Calu3 (cell line): ENCODE measurements around the gene PREP. TPM values are rescaled to one million over a fixed set of nuclear protein-coding genes. Genes with fewer than 3 reads are reported as not detected.

Source experiments
- BruUV-seq: library from RNA; stranded (reverse); fragments of 400-500 nt; replicated peaks from 2 replicates; lab custom pipeline; 2021; lab: Mats Ljungman, UMichigan
- CTCF ChIA-PET: fragments of 300-600 bp; sonication (Branson Sonifier 250); formaldehyde crosslinking; loops from one replicate; lab custom pipeline; 2022; ENCODE audit warnings: antibody characterized with exemption; lab: Charles Lee
- DNase-seq: peaks from one replicate; pipeline ENCODE4 v3.0.0; 2022
- H3K27ac Mint-ChIP-seq: one replicate; pipeline ENCODE4 v1.8.0; 2022; ENCODE audit warnings: mixed read lengths; ENCODE audit not compliant: unreplicated experiment
- H3K27me3 Mint-ChIP-seq: one replicate; pipeline ENCODE4 v1.8.0; 2022; ENCODE audit warnings: mixed read lengths; ENCODE audit not compliant: unreplicated experiment
- H3K36me3 Mint-ChIP-seq: one replicate; pipeline ENCODE4 v1.8.0; 2022; ENCODE audit warnings: mild to moderate bottlenecking, moderate library complexity, mixed read lengths; ENCODE audit not compliant: insufficient read depth, unreplicated experiment
- H3K4me1 Mint-ChIP-seq: one replicate; pipeline ENCODE4 v1.8.0; 2022; ENCODE audit warnings: mild to moderate bottlenecking, low read depth, mixed read lengths; ENCODE audit not compliant: unreplicated experiment
- H3K4me3 Mint-ChIP-seq: one replicate; pipeline ENCODE4 v1.8.0; 2022; ENCODE audit warnings: mild to moderate bottlenecking, low read depth, moderate library complexity, mixed read lengths; ENCODE audit not compliant: unreplicated experiment
- H3K9me3 Mint-ChIP-seq: one replicate; pipeline ENCODE4 v1.8.0; 2022; ENCODE audit warnings: low read depth, mixed read lengths; ENCODE audit not compliant: unreplicated experiment
- intact Hi-C: fragments of 100-400 bp; cut with micrococcal nuclease; formaldehyde crosslinking; loops from one replicate; pipeline ENCODE4 v1.10.0; 2022; ENCODE audit not compliant: unreplicated experiment
- total RNA-seq: library from RNA; stranded (reverse); gene quantifications from 2 replicates; pipeline ENCODE4 v1.2.3, GENCODE V29; 2022
- TF ChIP-seq, protein P1 (sequence below): fragments of 200-600 bp; IDR thresholded peaks from one replicate; pipeline ENCODE4 v1.8.0; 2022; ENCODE audit warnings: antibody characterized with exemption; ENCODE audit not compliant: unreplicated experiment

PREP gene
- total RNA-seq, 1 experiment from 2014 or later = 70.4 TPM

DNA sequence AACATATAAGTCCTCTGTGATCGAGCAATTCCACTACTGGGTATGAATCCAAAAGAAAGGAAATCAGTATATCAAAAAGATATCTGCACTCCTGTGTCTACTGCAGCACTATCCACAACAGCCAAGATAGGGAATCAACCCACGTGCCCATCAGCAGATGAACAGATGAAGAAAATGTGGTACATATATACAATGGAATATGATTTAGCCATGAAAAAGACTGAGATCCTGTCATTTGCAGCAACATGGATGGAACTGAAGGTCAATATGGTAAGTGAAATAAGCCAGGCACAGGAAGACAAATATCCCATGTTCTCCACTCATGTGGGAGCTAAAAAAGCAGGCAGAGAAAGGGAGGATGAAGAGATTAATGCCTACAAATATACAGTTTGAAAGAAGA, 127.3 kb downstream of the PREP start:
- TF ChIP-seq, protein P1, sequence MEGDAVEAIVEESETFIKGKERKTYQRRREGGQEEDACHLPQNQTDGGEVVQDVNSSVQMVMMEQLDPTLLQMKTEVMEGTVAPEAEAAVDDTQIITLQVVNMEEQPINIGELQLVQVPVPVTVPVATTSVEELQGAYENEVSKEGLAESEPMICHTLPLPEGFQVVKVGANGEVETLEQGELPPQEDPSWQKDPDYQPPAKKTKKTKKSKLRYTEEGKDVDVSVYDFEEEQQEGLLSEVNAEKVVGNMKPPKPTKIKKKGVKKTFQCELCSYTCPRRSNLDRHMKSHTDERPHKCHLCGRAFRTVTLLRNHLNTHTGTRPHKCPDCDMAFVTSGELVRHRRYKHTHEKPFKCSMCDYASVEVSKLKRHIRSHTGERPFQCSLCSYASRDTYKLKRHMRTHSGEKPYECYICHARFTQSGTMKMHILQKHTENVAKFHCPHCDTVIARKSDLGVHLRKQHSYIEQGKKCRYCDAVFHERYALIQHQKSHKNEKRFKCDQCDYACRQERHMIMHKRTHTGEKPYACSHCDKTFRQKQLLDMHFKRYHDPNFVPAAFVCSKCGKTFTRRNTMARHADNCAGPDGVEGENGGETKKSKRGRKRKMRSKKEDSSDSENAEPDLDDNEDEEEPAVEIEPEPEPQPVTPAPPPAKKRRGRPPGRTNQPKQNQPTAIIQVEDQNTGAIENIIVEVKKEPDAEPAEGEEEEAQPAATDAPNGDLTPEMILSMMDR = no peak
- CTCF ChIA-PET = no interaction called here
- no TSS peak for BruUV-seq
- H3K36me3 Mint-ChIP-seq = peaks cover 10% of the 10 kb centered on the region
- no peaks in the 10 kb centered on the region for H3K9me3 Mint-ChIP-seq
- intact Hi-C loops = no loop called here
- H3K27ac Mint-ChIP-seq = no peak overlapping the region
- H3K4me1 Mint-ChIP-seq = peaks cover 17% of the 10 kb centered on the region
- no peak for DNase-seq
- H3K4me3 Mint-ChIP-seq = no peak overlapping the region
- H3K27me3 Mint-ChIP-seq = no peaks in the 10 kb centered on the region

DNA sequence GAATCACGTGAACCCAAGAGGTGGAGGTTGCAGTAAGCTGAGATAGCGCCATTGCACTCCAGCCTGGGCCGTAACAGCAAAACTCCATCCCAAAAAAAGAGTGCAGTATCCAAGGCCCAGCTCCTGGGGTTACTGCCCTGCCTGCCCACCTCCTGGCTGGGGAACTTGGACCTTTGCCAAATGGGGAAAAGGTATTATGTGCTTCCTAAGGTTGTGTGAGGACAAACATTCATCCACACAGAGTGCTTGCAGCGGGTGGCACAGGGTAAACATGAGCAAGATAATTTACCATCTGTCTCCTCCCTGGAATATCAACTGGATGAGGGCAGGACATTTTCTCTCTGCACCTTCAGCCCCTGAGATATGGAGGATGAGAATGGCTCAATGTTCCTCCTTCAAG, 128.2 kb downstream of the PREP start:
- no peak overlapping the region for H3K27ac Mint-ChIP-seq
- peaks cover 10% of the 10 kb centered on the region for H3K36me3 Mint-ChIP-seq
- CTCF ChIA-PET = no interaction called here
- no peaks in the 10 kb centered on the region for H3K9me3 Mint-ChIP-seq
- TF ChIP-seq, protein P1 = no peak
- H3K27me3 Mint-ChIP-seq = no peaks in the 10 kb centered on the region
- intact Hi-C loops = no loop called here
- no peak for DNase-seq
- BruUV-seq = no TSS peak
- no peak overlapping the region for H3K4me3 Mint-ChIP-seq
- peaks cover 17% of the 10 kb centered on the region for H3K4me1 Mint-ChIP-seq

DNA sequence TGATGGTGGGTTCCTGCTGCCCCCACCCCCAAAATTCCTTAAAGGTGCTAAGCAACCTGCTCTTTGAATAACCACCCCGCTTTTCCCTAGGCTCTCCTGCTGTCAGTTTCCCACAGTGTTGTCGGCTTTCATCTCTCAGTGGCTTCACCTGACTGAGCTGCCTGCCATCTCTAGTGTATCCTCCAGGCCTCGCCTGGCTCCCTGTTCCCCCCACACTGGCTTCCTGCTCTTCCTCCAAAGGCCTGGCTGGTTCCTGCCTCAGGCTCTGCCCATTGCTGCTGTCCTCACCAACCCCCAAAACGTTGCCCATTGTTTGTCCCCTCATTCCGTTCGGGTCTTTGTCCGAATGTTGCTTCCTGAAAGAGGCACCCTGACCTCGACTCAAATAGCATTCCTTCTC, 129.3 kb downstream of the PREP start:
- no peak overlapping the region for H3K27ac Mint-ChIP-seq

DNA sequence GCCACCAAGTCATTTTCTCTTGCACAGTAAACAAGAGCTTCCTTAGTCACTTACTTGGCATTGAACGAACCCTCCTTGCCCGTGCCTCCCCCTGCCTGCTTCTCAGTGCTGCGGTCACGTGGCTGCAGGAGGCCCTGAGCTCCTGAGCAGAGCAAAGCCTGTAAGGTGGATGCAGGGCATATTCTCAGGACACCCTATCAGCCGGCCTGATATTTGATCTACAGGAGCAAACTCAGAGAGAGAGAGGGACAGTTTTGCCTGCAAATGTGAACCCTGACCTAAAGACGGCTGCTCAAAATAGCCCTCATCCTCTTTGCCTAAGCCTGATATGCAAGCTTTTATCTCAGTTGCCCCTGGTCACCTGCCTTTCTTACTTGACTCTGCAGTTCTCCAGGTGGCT, 130.1 kb downstream of the PREP start:
- CTCF ChIA-PET = interaction anchor here (1.3 to 1.6 kb wide), 2 partner anchors 12 to 185 kb away, joined by 3 to 5 read pairs; no protein-coding TSS in a partner anchor
- H3K4me3 Mint-ChIP-seq = no peak overlapping the region
- no peak overlapping the region for H3K27ac Mint-ChIP-seq

More for the DNA sequence above, 129.3 kb downstream of the PREP start:
- H3K9me3 Mint-ChIP-seq = no peaks in the 10 kb centered on the region
- H3K4me3 Mint-ChIP-seq = no peak overlapping the region
- no peak for DNase-seq
- TF ChIP-seq, protein P1 = no peak
- H3K4me1 Mint-ChIP-seq = peaks cover 17% of the 10 kb centered on the region
- CTCF ChIA-PET = interaction anchor here (1.6 kb wide), 1 partner anchor 13 kb away, joined by 3 read pairs; no protein-coding TSS in a partner anchor
- H3K27me3 Mint-ChIP-seq = no peaks in the 10 kb centered on the region
- BruUV-seq = no TSS peak
- intact Hi-C loops = loop anchor here (2.0 kb wide), 1 partner anchor 187 kb away; no protein-coding TSS in a partner anchor
- peaks cover 10% of the 10 kb centered on the region for H3K36me3 Mint-ChIP-seq

More for the DNA sequence above, 130.1 kb downstream of the PREP start:
- intact Hi-C loops = loop anchor here (2.0 kb wide), 1 partner anchor 186 kb away; no protein-coding TSS in a partner anchor
- TF ChIP-seq, protein P1 = no peak
- BruUV-seq = no TSS peak
- Mint-ChIP-seq H3K27me3 (no peaks in the 10 kb centered on the region), H3K9me3 (no peaks in the 10 kb centered on the region), H3K36me3 (peaks cover 10% of the 10 kb centered on the region), H3K4me1 (peaks cover 17% of the 10 kb centered on the region)
- DNase-seq = peak; percentile 50
